ENCODE results near the gene CUX1. TPM values are rescaled to one million over a fixed set of nuclear protein-coding genes. Genes with fewer than 3 reads are reported as not detected.

The CUX1 gene
- total and polyA plus RNA-seq, 2 of the 13 experiments (the other 11 are each of a cell fraction or from before 2014, with no cell fraction given): 13.7 to 14.9 TPM

DNA sequence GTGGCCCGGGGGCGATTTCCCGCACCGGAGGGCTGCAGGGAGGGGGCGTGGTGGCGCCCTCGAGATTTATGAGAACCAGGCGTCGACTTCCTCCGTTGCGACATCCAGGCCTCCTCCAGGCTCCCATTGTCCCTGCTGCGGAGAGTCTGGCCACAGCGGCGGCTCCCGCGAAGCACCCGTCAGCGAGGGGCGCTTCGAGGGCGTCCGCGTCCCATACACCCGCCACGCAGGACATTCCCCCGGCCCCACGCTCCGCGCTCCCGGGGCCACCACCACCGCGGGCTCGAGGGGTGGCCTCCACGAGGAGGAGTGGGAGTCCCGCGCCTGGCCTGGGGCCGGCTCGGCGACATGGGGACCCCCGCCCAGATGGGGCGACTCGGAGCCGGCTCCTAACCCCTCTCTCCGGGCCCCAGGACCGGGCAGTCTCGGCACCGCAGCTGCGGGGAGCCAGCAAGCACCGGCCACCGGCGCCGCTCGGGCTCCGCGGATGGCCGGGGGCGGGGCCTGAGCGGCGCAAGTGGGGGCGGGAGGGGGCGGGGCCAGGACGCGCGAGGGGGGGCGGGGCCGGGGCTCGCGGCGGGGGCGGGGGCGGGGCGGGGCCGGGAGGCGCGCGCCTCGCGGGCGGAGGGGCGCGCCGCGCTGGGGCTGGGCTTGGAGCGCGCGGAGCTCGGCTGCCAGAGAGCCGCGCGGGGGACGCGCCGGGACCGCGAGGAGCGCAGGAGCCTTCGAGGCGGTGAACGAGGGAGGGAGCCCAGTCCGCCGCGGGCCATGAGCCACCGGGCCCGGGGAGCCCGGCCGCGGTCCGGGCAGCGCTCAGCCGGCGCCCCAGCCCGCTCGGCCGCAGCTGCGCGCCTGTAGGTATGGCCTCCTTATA, 469.0 kb downstream of the CUX1 start, which contains the start of gene SH2B2 (continued):
- TF ChIP-seq, protein P1, sequence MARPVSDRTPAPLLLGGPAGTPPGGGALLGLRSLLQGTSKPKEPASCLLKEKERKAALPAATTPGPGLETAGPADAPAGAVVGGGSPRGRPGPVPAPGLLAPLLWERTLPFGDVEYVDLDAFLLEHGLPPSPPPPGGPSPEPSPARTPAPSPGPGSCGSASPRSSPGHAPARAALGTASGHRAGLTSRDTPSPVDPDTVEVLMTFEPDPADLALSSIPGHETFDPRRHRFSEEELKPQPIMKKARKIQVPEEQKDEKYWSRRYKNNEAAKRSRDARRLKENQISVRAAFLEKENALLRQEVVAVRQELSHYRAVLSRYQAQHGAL (CRISPR knock-in tag; IDR thresholded peaks at IDR 0.05; ENCODE audit: not compliant biosample characterization): no peak
- TF ChIP-seq ZNF83 (CRISPR knock-in tag; IDR thresholded peaks at IDR 0.05; ENCODE audit: borderline replicate concordance): peak; percentile 74; the same call in 1 of the 2 replicates
- no peak for TF ChIP-seq GPBP1L1 (CRISPR knock-in tag; IDR thresholded peaks at IDR 0.05)
- TF ChIP-seq ZNF337 (CRISPR knock-in tag; IDR thresholded peaks at IDR 0.05; ENCODE audit: borderline replicate concordance, low read depth): no peak
- no peak for TF ChIP-seq TEAD3 (CRISPR knock-in tag; optimal IDR thresholded peaks at IDR 0.05; ENCODE audit: borderline replicate concordance)
- no peak for TF ChIP-seq FOXO4 (CRISPR knock-in tag; conservative IDR thresholded peaks at IDR 0.05)
- no peak for TF ChIP-seq SMAD9 (CRISPR knock-in tag; IDR thresholded peaks at IDR 0.05)
- 0 out of 2 replicates have a peak, but pooled peaks have one; percentile 21 for TF ChIP-seq ZNF780A (CRISPR knock-in tag; IDR thresholded peaks at IDR 0.05)
- TF ChIP-seq ZBTB34 (CRISPR knock-in tag; IDR thresholded peaks at IDR 0.05): no peak
- peak; percentile 56; the same call in 1 of the 2 replicates for TF ChIP-seq RNF2 (conservative IDR thresholded peaks at IDR 0.05; ENCODE audit: low read depth)
- no peak for TF ChIP-seq NONO (IDR thresholded peaks at IDR 0.05)
- TF ChIP-seq NONO (CRISPR knock-in tag; conservative IDR thresholded peaks at IDR 0.05): 0 out of 2 replicates have a peak, but pooled peaks have one; percentile 61
- no peak for TF ChIP-seq ZNF264 (CRISPR knock-in tag; IDR thresholded peaks at IDR 0.05)
- TF ChIP-seq NAIF1 (CRISPR knock-in tag; IDR thresholded peaks at IDR 0.05; ENCODE audit: borderline replicate concordance): no peak; the same call in 1 of the 2 replicates
- no peak; the same call in 1 of the 2 replicates for TF ChIP-seq ARHGAP35 (CRISPR knock-in tag; IDR thresholded peaks at IDR 0.05; ENCODE audit: borderline replicate concordance)
- TF ChIP-seq KLF16 (CRISPR knock-in tag; IDR thresholded peaks at IDR 0.05): peak in 1 of 2 experiments; percentile 22; a peak in 1 of 4 replicates
- TF ChIP-seq, protein P2, sequence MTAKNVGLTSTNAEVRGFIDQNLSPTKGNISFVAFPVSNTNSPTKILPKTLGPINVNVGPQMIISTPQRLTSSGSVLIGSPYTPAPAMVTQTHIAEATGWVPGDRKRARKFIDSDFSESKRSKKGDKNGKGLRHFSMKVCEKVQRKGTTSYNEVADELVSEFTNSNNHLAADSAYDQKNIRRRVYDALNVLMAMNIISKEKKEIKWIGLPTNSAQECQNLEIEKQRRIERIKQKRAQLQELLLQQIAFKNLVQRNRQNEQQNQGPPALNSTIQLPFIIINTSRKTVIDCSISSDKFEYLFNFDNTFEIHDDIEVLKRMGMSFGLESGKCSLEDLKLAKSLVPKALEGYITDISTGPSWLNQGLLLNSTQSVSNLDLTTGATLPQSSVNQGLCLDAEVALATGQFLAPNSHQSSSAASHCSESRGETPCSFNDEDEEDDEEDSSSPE (CRISPR knock-in tag; IDR thresholded peaks at IDR 0.05): peak; percentile 65; the same call in 1 of the 2 replicates
- no peak; the same call in 1 of the 2 replicates for TF ChIP-seq HIVEP1 (CRISPR knock-in tag; IDR thresholded peaks at IDR 0.05)
- TF ChIP-seq MLX (CRISPR knock-in tag; IDR thresholded peaks at IDR 0.05): no peak
- no peak for TF ChIP-seq SMAD3 (CRISPR knock-in tag; IDR thresholded peaks at IDR 0.05)
- TF ChIP-seq SNAPC2 (CRISPR knock-in tag; IDR thresholded peaks at IDR 0.05): peak; percentile 51; the same call in 1 of the 2 replicates
- no peak for TF ChIP-seq PAWR (CRISPR knock-in tag; IDR thresholded peaks at IDR 0.05; ENCODE audit: borderline replicate concordance)
